AG04450 (cell line): Measurements from ENCODE around the gene HNRNPCL4. TPM values are rescaled to one million over a fixed set of nuclear protein-coding genes. Genes with fewer than 3 reads are reported as not detected.
"Not testable (repeated sequence)": the region's sequence is repeated elsewhere in the genome, so short reads cannot be mapped to it uniquely, and the experiment has no call there.

Experiments used
- CTCF ChIA-PET: fragments of 300-600, 350-600 bp; formaldehyde crosslinking; extraction: SDS; loops from one replicate; lab custom pipeline; 2022; ENCODE audit warnings: antibody characterized with exemption, inconsistent platforms; lab: Charles Lee
- POLR2A ChIA-PET: fragments of 350-600 bp; formaldehyde crosslinking; extraction: SDS; loops from one replicate; lab custom pipeline; 2021; ENCODE audit warnings: antibody characterized with exemption, inconsistent platforms; lab: Yijun Ruan, JAX
- DNase-seq: peaks from one replicate; pipeline ENCODE4 v3.0.0-alpha.2; 2011; ENCODE audit warnings: low read depth, low spot score
- H3K27ac ChIP-seq: one replicate; pipeline ENCODE4 v1.5.1; 2012; ENCODE audit warnings: low read depth, low read length, control low read depth
- H3K27me3 ChIP-seq: one replicate; pipeline ENCODE4 v1.6.0; 2012; ENCODE audit warnings: low read length; ENCODE audit not compliant: control insufficient read depth, insufficient read depth
- H3K4me3 ChIP-seq: 2 replicates; pipeline ENCODE4 v1.5.1; 2011; ENCODE audit warnings: mild to moderate bottlenecking, low read depth, low read length, control low read depth
- H3K9me3 ChIP-seq: 2 replicates; pipeline ENCODE4 v1.5.1; 2012; ENCODE audit warnings: low read length; ENCODE audit not compliant: control insufficient read depth, insufficient read depth
- polyA minus RNA-seq: library from RNA; depleted of rRNA, polyadenylated mRNA; stranded (reverse); fragments of >200 nt; gene quantifications from 2 replicates; pipeline ENCODE4 v1.2.3, GENCODE V29; 2011; rRNA and poly(A)+ RNA removed
- polyA plus RNA-seq: library from polyadenylated mRNA; depleted of rRNA; stranded (reverse); fragments of >200 nt; gene quantifications from 2 replicates; pipeline ENCODE4 v1.2.3, GENCODE V29; 2011; rRNA removed

Gene HNRNPCL4
- polyA plus RNA-seq (not detected in 2 replicates), polyA minus RNA-seq (not detected in 2 replicates)

DNA sequence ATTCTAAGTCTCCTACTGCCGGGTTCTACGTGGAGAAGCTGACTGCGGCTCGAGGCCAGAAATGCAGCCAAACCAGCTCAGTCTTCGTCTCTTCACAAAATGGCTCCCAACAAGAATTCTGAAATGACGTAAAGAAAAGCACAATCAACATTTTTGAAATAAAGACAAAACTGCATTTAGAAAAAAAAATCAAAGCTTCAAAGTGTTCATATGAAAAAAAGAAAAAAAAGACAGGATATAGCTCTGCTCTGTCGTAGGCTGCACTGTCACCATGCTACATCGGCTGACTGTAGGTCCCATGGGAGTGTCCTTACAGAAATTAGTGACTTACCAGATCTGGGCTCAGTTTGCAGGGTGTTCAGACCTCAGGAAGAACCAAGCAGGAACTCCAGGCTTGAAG is at the start of gene HNRNPCL4:
Gene HNRNPCL4 (minus strand): TSS at position 101 of the 400 bp plus-strand sequence. CDS start 164 bp downstream, outside the sequence.
- POLR2A ChIA-PET, CTCF ChIA-PET: not testable (repeated sequence)

DNA sequence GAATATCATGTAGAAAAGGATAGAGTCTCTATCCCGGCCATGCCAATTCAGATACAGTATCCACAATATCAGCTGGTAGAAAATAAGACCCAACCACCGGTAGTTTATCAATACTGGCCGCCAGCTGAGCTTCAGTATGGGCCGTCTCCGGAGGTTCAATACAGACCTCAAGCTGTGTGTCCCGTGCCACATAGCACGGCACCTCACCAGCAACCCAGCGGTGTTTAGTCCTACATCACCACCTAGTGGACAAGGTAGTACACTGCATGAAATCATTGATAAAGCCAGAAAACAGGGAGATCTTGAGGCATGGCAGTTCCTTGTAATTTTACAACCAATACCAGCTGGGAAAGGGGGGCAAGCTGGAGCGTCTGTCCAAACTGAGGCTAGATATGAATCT is 43.3 kb upstream of the HNRNPCL4 start:
- DNase-seq, POLR2A ChIA-PET, H3K4me3 ChIP-seq, H3K9me3 ChIP-seq, H3K27me3 ChIP-seq, H3K27ac ChIP-seq, CTCF ChIA-PET: not testable (repeated sequence)

More for the DNA sequence above, at the start of gene HNRNPCL4:
- H3K4me3 ChIP-seq, H3K27me3 ChIP-seq, H3K27ac ChIP-seq, H3K9me3 ChIP-seq, DNase-seq: not testable (repeated sequence)

DNA sequence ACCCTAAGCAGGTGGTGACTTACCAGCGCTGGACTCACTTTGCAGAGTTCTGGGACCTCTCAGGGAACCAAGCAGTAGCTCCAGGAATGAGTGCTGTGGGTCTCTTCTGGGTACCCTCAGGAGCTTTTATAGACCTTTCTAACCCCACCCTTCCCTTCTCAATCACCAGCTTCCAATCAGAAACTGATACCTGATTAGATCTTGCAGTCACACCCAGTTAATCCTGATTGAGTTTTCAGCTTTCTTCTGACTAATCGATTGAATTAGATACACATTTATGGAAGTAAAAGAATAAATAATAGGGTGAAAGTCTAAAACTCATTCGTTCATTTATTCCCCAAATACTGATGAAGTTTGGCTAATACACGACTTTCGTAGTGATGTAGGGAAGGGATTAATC is 35.9 kb upstream of the HNRNPCL4 start, which contains the start of gene PRAMEF13:
Gene PRAMEF13 (minus strand): TSS at position 101 of the 400 bp plus-strand sequence. CDS start 1,820 bp downstream, outside the sequence.
- CTCF ChIA-PET, H3K27ac ChIP-seq, H3K4me3 ChIP-seq, H3K9me3 ChIP-seq, DNase-seq, H3K27me3 ChIP-seq, POLR2A ChIA-PET: not testable (repeated sequence)

DNA sequence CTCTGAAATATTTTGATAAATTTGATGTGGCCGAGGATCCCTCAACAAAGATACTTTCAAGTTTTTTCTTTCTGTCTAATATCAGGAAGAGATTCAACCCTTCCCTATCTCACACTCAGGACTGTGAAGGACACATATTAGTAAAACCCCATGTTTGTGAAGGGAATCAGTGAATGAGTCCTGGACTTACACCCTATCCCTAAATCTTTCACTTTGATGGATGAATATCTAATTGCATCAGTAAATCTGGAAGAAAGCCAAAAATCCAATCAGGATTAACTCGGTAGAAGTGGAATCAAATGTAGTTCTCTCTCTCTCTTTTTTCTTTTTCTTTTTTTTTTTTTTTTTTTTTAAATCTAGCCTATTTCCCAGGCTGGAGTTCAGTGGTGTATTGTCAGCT is 6.1 kb upstream of the HNRNPCL4 start, which contains the start of gene PRAMEF9:
Gene PRAMEF9 (plus strand): TSS at position 301 of the 400 bp plus-strand sequence. CDS start 3,433 bp downstream, outside the sequence.
- POLR2A ChIA-PET, CTCF ChIA-PET, H3K9me3 ChIP-seq, DNase-seq, H3K4me3 ChIP-seq, H3K27ac ChIP-seq, H3K27me3 ChIP-seq: not testable (repeated sequence)

DNA sequence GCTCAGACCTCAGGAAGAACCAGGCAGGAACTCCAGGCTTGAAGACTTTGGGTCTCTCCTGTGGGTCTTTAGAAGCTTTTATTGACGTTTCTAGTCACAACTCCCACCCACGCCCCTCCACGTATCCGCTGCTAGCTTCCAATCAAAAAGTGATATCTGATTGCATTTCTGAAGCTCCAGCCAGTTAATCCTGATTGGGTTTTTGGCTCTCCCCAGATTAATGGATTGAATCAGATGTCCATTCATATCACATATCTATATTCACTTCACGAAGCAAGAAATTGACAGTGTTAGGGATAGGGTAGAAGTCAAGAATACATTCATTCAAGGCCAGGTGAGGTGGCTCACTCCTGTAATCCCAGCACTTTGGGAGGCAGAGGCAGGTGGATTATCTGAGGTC is 9.5 kb downstream of the HNRNPCL4 start, which contains the start of gene PRAMEF26:
Gene PRAMEF26 (minus strand): TSS at position 101 of the 400 bp plus-strand sequence. CDS start 2,914 bp downstream, outside the sequence.
- H3K27me3 ChIP-seq, DNase-seq, POLR2A ChIA-PET, H3K4me3 ChIP-seq, H3K27ac ChIP-seq, H3K9me3 ChIP-seq, CTCF ChIA-PET: not testable (repeated sequence)

DNA sequence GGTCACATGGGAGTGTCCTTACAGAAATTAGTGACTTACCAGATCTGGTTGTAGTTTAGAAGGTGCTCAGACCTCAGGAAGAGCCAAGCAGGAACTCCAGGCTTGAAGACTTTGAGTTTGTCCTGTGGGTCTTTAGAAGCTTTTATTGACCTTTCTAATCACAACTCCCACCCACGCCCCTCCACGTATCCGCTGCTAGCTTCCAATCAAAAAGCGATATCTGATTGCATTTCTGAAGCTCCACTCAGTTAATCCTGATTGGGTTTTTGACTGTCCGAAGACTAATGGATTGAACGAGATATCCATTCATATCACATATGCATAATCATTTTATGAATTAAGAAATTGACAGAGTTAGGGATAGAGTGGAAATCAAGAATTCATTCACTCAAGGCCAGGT is 48.7 kb downstream of the HNRNPCL4 start, which contains the start of gene HNRNPCL2:
Gene HNRNPCL2 (minus strand): TSS at position 101 of the 400 bp plus-strand sequence. CDS start 454 bp downstream, outside the sequence.
- H3K4me3 ChIP-seq, H3K27me3 ChIP-seq, DNase-seq, POLR2A ChIA-PET, CTCF ChIA-PET, H3K27ac ChIP-seq: not testable (repeated sequence)
- peaks cover 10% of the 10 kb centered on the region; the same call in 1 of the 2 replicates for H3K9me3 ChIP-seq

Other genes with a start within 250 kb of the HNRNPCL4 start
- not detected in 2 replicates for gene PRAMEF7, start 249.0 kb downstream of the HNRNPCL4 start, polyA plus RNA-seq
- not detected in 2 replicates for gene PRAMEF6, start 218.1 kb downstream of the HNRNPCL4 start, polyA plus RNA-seq
- gene PRAMEF27, start 109.1 kb downstream of the HNRNPCL4 start, polyA plus RNA-seq = not detected in 2 replicates
- gene HNRNPCL3, start 104.9 kb downstream of the HNRNPCL4 start, polyA plus RNA-seq = not detected in 2 replicates
- gene PRAMEF25, start 94.9 kb downstream of the HNRNPCL4 start, polyA plus RNA-seq = not detected in 2 replicates
- gene HNRNPCL2, start 48.8 kb downstream of the HNRNPCL4 start, polyA plus RNA-seq = not detected in 2 replicates
- gene PRAMEF26, start 9.6 kb downstream of the HNRNPCL4 start, polyA plus RNA-seq = not detected in 2 replicates
- not detected in 2 replicates for gene PRAMEF9, start 6.2 kb upstream of the HNRNPCL4 start, polyA plus RNA-seq
- not detected in 2 replicates for gene PRAMEF13, start 35.8 kb upstream of the HNRNPCL4 start, polyA plus RNA-seq
- gene PRAMEF18, start 60.5 kb upstream of the HNRNPCL4 start, polyA plus RNA-seq = not detected in 2 replicates
- gene PRAMEF5, start 88.6 kb upstream of the HNRNPCL4 start, polyA plus RNA-seq = not detected in 2 replicates
- gene PRAMEF8, start 119.5 kb upstream of the HNRNPCL4 start, polyA plus RNA-seq = not detected in 2 replicates
- gene PRAMEF33, start 137.9 kb upstream of the HNRNPCL4 start, polyA plus RNA-seq = not detected in 2 replicates
- not detected in 2 replicates for gene PRAMEF15, start 149.9 kb upstream of the HNRNPCL4 start, polyA plus RNA-seq
- not detected in 2 replicates for gene PRAMEF14, start 181.5 kb upstream of the HNRNPCL4 start, polyA plus RNA-seq
- gene PRAMEF19, start 206.3 kb upstream of the HNRNPCL4 start, polyA plus RNA-seq = not detected in 2 replicates
- not detected in 2 replicates for gene PRAMEF17, start 224.0 kb upstream of the HNRNPCL4 start, polyA plus RNA-seq
- gene PRAMEF20, start 244.8 kb upstream of the HNRNPCL4 start, polyA plus RNA-seq = not detected in 2 replicates